GM18508 (cell line): Measurements from ENCODE around the gene CYP19A1.

Experiments
- ATAC-seq: cut with Tn5 transposase; IDR thresholded peaks from one replicate; pipeline ENCODE4 v1.9.1; 2021; ENCODE audit warnings: moderate number of reproducible peaks; ENCODE audit not compliant: insufficient read depth, unreplicated experiment

CYP19A1 gene

GRCh38 chr15:51338496-51338895 is at the start of gene CYP19A1:
Gene CYP19A1, minus strand, starts transcription at chr15:51338596. Its CDS starts 95,684 bp downstream, at chr15:51242912.
- no peak for ATAC-seq

GRCh38 chr15:51387699-51388041 is 49.3 kb upstream of the CYP19A1 start:
- no peak for ATAC-seq

- ATAC-seq, result no peak
Observed at GRCh38 chr15:51386960-51387698, 48.7 kb upstream of the CYP19A1 start.

- no peak for ATAC-seq
Observed at GRCh38 chr15:51386486-51386885, 48.1 kb upstream of the CYP19A1 start.

GRCh38 chr15:51386029-51386428 is 47.6 kb upstream of the CYP19A1 start:
- ATAC-seq, result no peak

- ATAC-seq, result no peak
Observed at GRCh38 chr15:51382787-51383186, 44.4 kb upstream of the CYP19A1 start.

GRCh38 chr15:51380999-51381806 is 42.8 kb upstream of the CYP19A1 start:
- peak; percentile 67 for ATAC-seq

- ATAC-seq, result no peak
Observed at GRCh38 chr15:51379390-51379789, 41.0 kb upstream of the CYP19A1 start.

GRCh38 chr15:51378406-51378805 is 40.0 kb upstream of the CYP19A1 start:
- ATAC-seq, result no peak

GRCh38 chr15:51377038-51377786 is 38.8 kb upstream of the CYP19A1 start:
- ATAC-seq, result no peak

GRCh38 chr15:51375966-51376640 is 37.7 kb upstream of the CYP19A1 start:
- ATAC-seq, result no peak

GRCh38 chr15:51374131-51374530 is 35.7 kb upstream of the CYP19A1 start:
- no peak for ATAC-seq

GRCh38 chr15:51371266-51371665 is 32.9 kb upstream of the CYP19A1 start:
- no peak for ATAC-seq

GRCh38 chr15:51369451-51369761 is 31.0 kb upstream of the CYP19A1 start:
- no peak for ATAC-seq

GRCh38 chr15:51368751-51369450 is 30.5 kb upstream of the CYP19A1 start:
- no peak for ATAC-seq

GRCh38 chr15:51368307-51368706 is 29.9 kb upstream of the CYP19A1 start:
- ATAC-seq, result no peak

- ATAC-seq, result no peak
Observed at GRCh38 chr15:51367322-51367976, 29.1 kb upstream of the CYP19A1 start.

- ATAC-seq, result no peak
Observed at GRCh38 chr15:51366920-51367319, 28.5 kb upstream of the CYP19A1 start.

- no peak for ATAC-seq
Observed at GRCh38 chr15:51366071-51366470, 27.7 kb upstream of the CYP19A1 start.

- no peak for ATAC-seq
Observed at GRCh38 chr15:51365417-51365816, 27.0 kb upstream of the CYP19A1 start.
